ENCODE measurements around the gene TMEM202. TPM values are rescaled to one million over a fixed set of nuclear protein-coding genes. Genes with fewer than 3 reads are reported as not detected.

The TMEM202 gene
- total and polyA plus RNA-seq, 2 of the 13 experiments (the other 11 are each of a cell fraction or from before 2014, with no cell fraction given), result not detected

- TF ChIP-seq ZBTB42 (CRISPR knock-in tag; IDR thresholded peaks at IDR 0.05) (peak; percentile 63; the same call in 1 of the 2 replicates), BCL3 (CRISPR knock-in tag; IDR thresholded peaks at IDR 0.05) (peak; percentile 90; the same call in 1 of the 2 replicates), MEF2D (CRISPR knock-in tag; IDR thresholded peaks at IDR 0.05) (peak; percentile 90), KDM2A (CRISPR knock-in tag; IDR thresholded peaks at IDR 0.05; ENCODE audit: borderline replicate concordance, low read depth) (peak; percentile 98), SOX6 (IDR thresholded peaks at IDR 0.05) (no peak), SOX6 (CRISPR knock-in tag; IDR thresholded peaks at IDR 0.05) (peak; percentile 79), LCORL (IDR thresholded peaks at IDR 0.05) (peak; percentile 77; the same call in 1 of the 2 replicates), LCORL (CRISPR knock-in tag; IDR thresholded peaks at IDR 0.05) (peak; percentile 87; the same call in 1 of the 2 replicates), RXRB (CRISPR knock-in tag; IDR thresholded peaks at IDR 0.05; ENCODE audit: borderline replicate concordance) (peak; percentile 76), RFX3 (CRISPR knock-in tag; IDR thresholded peaks at IDR 0.05) (no peak; the same call in 1 of the 2 replicates), PTBP1 (IDR thresholded peaks at IDR 0.05; ENCODE audit: low read depth, low read length, poor library complexity, severe bottlenecking) (peak; percentile 36), AHDC1 (CRISPR knock-in tag; IDR thresholded peaks at IDR 0.05; ENCODE audit: borderline replicate concordance) (peak; percentile 82), ZFP36 (IDR thresholded peaks at IDR 0.05; ENCODE audit: borderline replicate concordance, low read depth, low read length, partially characterized antibody) (no peak), NCOA5 (CRISPR knock-in tag; IDR thresholded peaks at IDR 0.05) (0 out of 2 replicates have a peak, but pooled peaks have one; percentile 61), ZNF746 (CRISPR knock-in tag; IDR thresholded peaks at IDR 0.05) (peak; percentile 53; the same call in 1 of the 2 replicates), MXI1 (IDR thresholded peaks at IDR 0.05; ENCODE audit: borderline replicate concordance, low read depth, low read length) (peak; percentile 87; the same call in 2 of the 3 replicates)
- TF ChIP-seq, protein P1, sequence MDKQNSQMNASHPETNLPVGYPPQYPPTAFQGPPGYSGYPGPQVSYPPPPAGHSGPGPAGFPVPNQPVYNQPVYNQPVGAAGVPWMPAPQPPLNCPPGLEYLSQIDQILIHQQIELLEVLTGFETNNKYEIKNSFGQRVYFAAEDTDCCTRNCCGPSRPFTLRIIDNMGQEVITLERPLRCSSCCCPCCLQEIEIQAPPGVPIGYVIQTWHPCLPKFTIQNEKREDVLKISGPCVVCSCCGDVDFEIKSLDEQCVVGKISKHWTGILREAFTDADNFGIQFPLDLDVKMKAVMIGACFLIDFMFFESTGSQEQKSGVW (CRISPR knock-in tag; IDR thresholded peaks at IDR 0.05; ENCODE audit: borderline replicate concordance), result peak; percentile 90; the same call in 1 of the 2 replicates
- TF ChIP-seq, protein P2, sequence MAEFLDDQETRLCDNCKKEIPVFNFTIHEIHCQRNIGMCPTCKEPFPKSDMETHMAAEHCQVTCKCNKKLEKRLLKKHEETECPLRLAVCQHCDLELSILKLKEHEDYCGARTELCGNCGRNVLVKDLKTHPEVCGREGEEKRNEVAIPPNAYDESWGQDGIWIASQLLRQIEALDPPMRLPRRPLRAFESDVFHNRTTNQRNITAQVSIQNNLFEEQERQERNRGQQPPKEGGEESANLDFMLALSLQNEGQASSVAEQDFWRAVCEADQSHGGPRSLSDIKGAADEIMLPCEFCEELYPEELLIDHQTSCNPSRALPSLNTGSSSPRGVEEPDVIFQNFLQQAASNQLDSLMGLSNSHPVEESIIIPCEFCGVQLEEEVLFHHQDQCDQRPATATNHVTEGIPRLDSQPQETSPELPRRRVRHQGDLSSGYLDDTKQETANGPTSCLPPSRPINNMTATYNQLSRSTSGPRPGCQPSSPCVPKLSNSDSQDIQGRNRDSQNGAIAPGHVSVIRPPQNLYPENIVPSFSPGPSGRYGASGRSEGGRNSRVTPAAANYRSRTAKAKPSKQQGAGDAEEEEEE (CRISPR knock-in tag; IDR thresholded peaks at IDR 0.05; ENCODE audit: borderline replicate concordance), result 0 out of 2 replicates have a peak, but pooled peaks have one; percentile 81
- TF ChIP-seq, protein P3, sequence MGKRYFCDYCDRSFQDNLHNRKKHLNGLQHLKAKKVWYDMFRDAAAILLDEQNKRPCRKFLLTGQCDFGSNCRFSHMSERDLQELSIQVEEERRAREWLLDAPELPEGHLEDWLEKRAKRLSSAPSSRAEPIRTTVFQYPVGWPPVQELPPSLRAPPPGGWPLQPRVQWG (CRISPR knock-in tag; IDR thresholded peaks at IDR 0.05; ENCODE audit: borderline replicate concordance, low read depth), result 0 out of 2 replicates have a peak, but pooled peaks have one; percentile 70
These were observed 22.1 kb upstream of the TMEM202 start, which contains the start of gene HEXA (continued) for GRCh38 chr15:72375846-72376581.

All from HepG2 (cell line).